ENCODE results near the gene TGM4. TPM values are rescaled to one million over a fixed set of nuclear protein-coding genes. Genes with fewer than 3 reads are reported as not detected.

Gene TGM4
- total and polyA plus RNA-seq, 9 of the 15 experiments (the other 6 are each of a cell fraction or from before 2014, with no cell fraction given) = not detected

DNA sequence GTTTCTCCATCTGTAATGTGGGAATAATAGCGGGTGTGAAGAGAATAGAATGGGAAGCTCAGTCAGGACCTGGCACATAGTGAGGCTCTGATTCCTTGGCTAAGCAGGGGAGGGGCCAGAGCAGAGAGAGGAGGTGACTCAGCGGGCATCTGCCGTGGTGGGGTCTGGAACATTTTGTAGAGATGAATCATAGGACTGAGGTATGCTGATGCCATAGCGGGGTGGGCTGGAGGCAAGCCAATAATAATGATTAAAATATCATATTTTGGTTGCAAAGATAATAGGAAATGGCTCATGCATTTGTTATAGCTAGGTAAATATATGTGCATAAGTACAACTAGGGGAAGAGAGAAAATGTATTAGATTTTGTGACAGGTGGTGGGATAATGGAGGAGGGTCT is 11.2 kb downstream of the TGM4 start (continued):
- no peak for TF ChIP-seq ZNF318 (IDR thresholded peaks at IDR 0.05; ENCODE audit: borderline replicate concordance in 1 of 2, low read depth in 1 of 2)
- TF ChIP-seq ZKSCAN1 (IDR thresholded peaks at IDR 0.05; ENCODE audit: low read depth, low read length) = peak; percentile 62; the same call in 1 of the 2 replicates
- peak; percentile 25; the same call in 1 of the 2 replicates for TF ChIP-seq NFIC (IDR thresholded peaks at IDR 0.05)
- TF ChIP-seq ZNF668 (CRISPR knock-in tag; IDR thresholded peaks at IDR 0.05) = no peak
- TF ChIP-seq, protein P1, sequence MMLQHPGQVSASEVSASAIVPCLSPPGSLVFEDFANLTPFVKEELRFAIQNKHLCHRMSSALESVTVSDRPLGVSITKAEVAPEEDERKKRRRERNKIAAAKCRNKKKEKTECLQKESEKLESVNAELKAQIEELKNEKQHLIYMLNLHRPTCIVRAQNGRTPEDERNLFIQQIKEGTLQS (IDR thresholded peaks at IDR 0.05) = peak; percentile 50
- TF ChIP-seq, protein P1 (CRISPR knock-in tag; conservative IDR thresholded peaks at IDR 0.05) = no peak
